Measurements from ENCODE around the gene BRME1. TPM values are rescaled to one million over a fixed set of nuclear protein-coding genes. Genes with fewer than 3 reads are reported as not detected.

The BRME1 gene
- total RNA-seq, 2 donors from 2014 or later = 0.28 to 0.70 TPM

DNA sequence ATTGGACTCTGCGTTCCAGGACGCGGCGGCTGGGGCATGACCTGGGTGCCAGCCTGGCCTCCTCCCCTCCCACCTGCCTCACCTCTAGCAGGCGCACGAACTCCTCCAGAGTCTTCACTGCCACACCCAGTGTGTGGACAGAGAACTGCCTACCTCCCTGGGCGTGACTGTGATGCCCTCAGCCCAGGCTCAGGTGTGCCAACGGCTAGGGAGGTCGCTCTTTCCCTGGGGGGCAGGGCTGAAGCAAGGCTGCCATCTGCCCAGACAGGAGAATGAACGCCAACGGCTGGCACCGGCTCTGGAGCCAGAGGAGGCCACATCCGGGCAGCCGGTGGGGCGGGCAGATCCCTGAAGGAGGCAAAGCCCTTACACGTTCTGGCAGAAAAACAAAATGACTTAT, 17.6 kb downstream of the BRME1 start:
- Histone ChIP-seq H3K27me3 (no peaks in the 10 kb centered on the region), H3K4me3 (no peak overlapping the region)
- no peak for DNase-seq (ENCODE audit: low spot score)

DNA sequence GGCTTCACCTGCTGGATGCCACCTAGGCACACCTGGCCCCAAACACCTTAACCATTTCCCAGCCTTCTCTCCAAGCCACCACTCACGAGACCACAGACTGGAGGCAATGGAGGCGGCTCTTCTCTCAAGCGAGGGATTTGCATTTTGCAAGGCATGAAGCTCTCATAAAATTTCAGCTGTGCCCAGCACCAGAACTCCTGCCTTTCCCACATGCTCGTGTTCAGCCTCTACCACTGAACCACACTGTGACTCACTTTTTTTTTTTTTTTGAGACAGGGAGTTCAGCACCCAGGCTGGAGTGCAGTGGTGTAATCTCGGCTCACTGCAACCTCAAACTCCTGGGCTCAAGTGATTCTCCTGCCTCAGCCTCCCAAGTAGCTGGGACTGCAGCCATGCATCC, 18.4 kb downstream of the BRME1 start:
- no peak overlapping the region for H3K4me3 ChIP-seq
- no peaks in the 10 kb centered on the region for H3K27me3 ChIP-seq
- H3K36me3 ChIP-seq = no peaks in the 10 kb centered on the region
- TF ChIP-seq, protein P1, sequence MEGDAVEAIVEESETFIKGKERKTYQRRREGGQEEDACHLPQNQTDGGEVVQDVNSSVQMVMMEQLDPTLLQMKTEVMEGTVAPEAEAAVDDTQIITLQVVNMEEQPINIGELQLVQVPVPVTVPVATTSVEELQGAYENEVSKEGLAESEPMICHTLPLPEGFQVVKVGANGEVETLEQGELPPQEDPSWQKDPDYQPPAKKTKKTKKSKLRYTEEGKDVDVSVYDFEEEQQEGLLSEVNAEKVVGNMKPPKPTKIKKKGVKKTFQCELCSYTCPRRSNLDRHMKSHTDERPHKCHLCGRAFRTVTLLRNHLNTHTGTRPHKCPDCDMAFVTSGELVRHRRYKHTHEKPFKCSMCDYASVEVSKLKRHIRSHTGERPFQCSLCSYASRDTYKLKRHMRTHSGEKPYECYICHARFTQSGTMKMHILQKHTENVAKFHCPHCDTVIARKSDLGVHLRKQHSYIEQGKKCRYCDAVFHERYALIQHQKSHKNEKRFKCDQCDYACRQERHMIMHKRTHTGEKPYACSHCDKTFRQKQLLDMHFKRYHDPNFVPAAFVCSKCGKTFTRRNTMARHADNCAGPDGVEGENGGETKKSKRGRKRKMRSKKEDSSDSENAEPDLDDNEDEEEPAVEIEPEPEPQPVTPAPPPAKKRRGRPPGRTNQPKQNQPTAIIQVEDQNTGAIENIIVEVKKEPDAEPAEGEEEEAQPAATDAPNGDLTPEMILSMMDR (IDR thresholded peaks at IDR 0.05) = no peak
- H3K4me1 ChIP-seq = no peaks in the 10 kb centered on the region
- no peak for DNase-seq (ENCODE audit: low spot score)
- no peak overlapping the region for H3K27ac ChIP-seq
- H3K9me3 ChIP-seq = no peaks in the 10 kb centered on the region

More for the DNA sequence above, 17.6 kb downstream of the BRME1 start:
- H3K36me3 ChIP-seq = no peaks in the 10 kb centered on the region
- no peaks in the 10 kb centered on the region for H3K9me3 ChIP-seq
- H3K27ac ChIP-seq = no peak overlapping the region
- H3K4me1 ChIP-seq = no peaks in the 10 kb centered on the region
- TF ChIP-seq, protein P1 (IDR thresholded peaks at IDR 0.05) = no peak

DNA sequence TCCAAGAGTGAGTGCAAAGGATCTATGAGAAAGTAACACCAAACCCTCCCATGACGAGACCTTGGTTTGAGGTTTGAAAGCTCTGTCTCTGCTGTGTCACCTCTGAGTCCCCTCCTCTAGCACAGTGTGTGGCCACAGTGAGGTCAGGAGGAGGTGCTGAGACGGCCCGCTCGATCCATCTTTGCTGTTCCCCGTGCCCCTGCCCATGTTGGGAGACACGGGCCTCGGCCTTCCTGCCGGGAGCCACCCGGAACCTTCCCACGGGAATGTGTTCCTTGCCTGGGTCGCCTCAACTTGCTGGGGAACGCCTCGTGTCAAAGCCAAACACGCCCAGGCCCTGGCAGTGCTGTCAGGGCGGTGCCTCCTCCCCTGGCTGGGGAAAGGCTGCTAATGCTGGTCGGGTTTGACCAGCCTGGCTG, 18.9 kb downstream of the BRME1 start:
- no peak for DNase-seq (ENCODE audit: low spot score)
- no peaks in the 10 kb centered on the region for H3K4me1 ChIP-seq
- no peak overlapping the region for H3K27ac ChIP-seq
- H3K4me3 ChIP-seq = no peak overlapping the region
- no peaks in the 10 kb centered on the region for H3K36me3 ChIP-seq
- TF ChIP-seq, protein P1 (IDR thresholded peaks at IDR 0.05) = no peak
- no peaks in the 10 kb centered on the region for H3K27me3 ChIP-seq
- H3K9me3 ChIP-seq = no peaks in the 10 kb centered on the region

DNA sequence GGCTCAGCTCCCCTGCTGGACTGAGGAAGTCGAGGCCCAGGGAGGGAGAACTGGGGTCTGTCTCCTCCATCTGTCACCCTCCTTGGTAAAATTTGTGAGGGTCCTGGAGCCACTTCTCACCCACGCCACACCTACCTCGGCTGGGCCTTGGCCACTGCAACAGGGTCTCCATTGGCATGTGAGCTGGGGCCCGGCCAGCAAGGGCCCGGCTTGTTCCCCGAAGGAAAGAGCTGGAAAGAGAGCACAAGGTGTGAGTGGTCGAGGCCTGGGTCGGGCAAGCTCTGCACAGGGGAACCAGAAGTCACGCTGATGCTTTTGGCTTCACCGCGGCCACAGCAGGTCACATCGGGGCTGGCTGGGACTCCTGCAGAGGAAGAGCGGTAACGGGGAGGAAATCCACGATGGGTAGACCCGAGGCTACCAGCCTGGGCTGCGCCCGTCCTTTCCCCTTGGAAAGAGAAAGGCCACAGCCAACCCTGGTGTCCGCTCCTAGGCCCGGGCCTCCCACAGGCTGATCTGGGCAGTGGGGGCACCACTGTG, 20.0 kb downstream of the BRME1 start:
- Histone ChIP-seq H3K27me3 (no peaks in the 10 kb centered on the region), H3K4me3 (no peak overlapping the region), H3K9me3 (no peaks in the 10 kb centered on the region), H3K4me1 (peaks cover 0 to 8% of the 10 kb centered on the region in 2 donors), H3K36me3 (no peaks in the 10 kb centered on the region), H3K27ac (no peak overlapping the region)
- TF ChIP-seq, protein P1 (IDR thresholded peaks at IDR 0.05) = no peak
- no peak for DNase-seq (ENCODE audit: low spot score)

DNA sequence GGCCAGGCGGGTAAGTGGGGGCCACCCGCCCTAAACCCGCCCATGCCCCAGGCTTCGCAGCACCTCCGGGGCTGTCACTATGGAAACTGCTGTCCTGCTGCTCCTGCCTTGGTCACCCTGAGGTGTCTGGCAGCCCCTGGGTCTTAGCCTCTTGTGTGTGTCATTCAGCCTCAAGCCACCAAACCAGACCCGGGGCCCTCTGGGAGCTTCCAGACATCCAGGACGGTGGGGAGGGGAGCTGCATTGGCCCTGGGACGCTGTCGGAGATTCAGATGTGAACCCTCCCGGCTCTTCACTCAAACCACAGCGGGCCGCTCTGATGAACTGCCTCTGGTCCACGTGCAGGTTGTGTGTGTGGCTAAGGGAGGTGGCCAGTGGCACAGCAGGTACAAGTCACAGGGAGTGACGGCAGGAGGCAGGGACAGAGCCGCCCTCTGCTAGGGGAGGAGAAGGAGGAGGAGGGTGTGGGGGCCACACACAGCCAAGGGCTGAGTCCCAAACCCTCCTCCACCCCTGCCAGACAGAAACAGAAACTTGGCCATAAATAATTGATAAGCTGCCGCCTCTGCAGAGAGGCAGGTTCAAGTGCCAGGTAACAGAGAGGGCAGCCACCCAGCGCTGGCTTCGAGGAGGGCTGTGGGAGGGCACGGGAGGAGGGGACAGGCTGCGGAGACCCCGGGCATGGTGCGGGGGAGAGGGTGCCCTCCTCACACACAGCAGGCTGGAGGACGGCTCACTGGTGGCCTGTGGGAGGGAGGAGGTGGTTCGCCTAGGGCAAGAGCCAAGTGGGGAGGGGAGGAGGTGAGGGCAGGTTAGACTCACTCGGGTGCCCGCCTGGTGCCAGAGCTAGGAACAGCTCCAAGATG, 21.0 kb downstream of the BRME1 start:
- DNase-seq (ENCODE audit: low spot score) = no peak
- Histone ChIP-seq H3K27ac (no peak overlapping the region), H3K4me1 (peaks cover 0 to 16% of the 10 kb centered on the region in 2 donors), H3K27me3 (no peaks in the 10 kb centered on the region), H3K36me3 (no peaks in the 10 kb centered on the region), H3K9me3 (no peaks in the 10 kb centered on the region), H3K4me3 (no peak overlapping the region)
- TF ChIP-seq, protein P1 (IDR thresholded peaks at IDR 0.05) = no peak

Measured in right atrium auricular region (tissue), 2 donors.